ENCODE measurements around the gene ITGB3. TPM values are rescaled to one million over a fixed set of nuclear protein-coding genes. Genes with fewer than 3 reads are reported as not detected.
A peak's percentile ranks its signal among the peaks of the same experiment; 100 is the strongest.

Gene ITGB3
- total RNA-seq, 1 donor from 2014 or later: not detected

- H3K36me3 Mint-ChIP-seq (ENCODE audit: low read depth): no peaks in the 10 kb centered on the region
- DNase-seq (ENCODE audit: low spot score): no peak
- H3K27ac Mint-ChIP-seq: no peak overlapping the region
- no peak overlapping the region for H3K4me3 Mint-ChIP-seq (ENCODE audit: low read depth)
- peaks cover 9% of the 10 kb centered on the region for H3K27me3 Mint-ChIP-seq (ENCODE audit: low read depth)
- intact Hi-C loops (cut with micrococcal nuclease): no loop called here
- peaks cover 9% of the 10 kb centered on the region for H3K4me1 Mint-ChIP-seq (ENCODE audit: low read depth)
- H3K9me3 Mint-ChIP-seq: no peaks in the 10 kb centered on the region
Observed at GRCh38 chr17:47289302-47289701, 35.7 kb downstream of the ITGB3 start.

GRCh38 chr17:47290870-47291241 is 37.2 kb downstream of the ITGB3 start:
- Mint-ChIP-seq H3K36me3 (ENCODE audit: low read depth) (no peaks in the 10 kb centered on the region), H3K4me3 (ENCODE audit: low read depth) (no peak overlapping the region), H3K27me3 (ENCODE audit: low read depth) (peaks cover 7% of the 10 kb centered on the region), H3K27ac (no peak overlapping the region), H3K4me1 (ENCODE audit: low read depth) (peaks cover 9% of the 10 kb centered on the region), H3K9me3 (no peaks in the 10 kb centered on the region)
- intact Hi-C loops (cut with micrococcal nuclease): no loop called here
- no peak for DNase-seq (ENCODE audit: low spot score)

- Mint-ChIP-seq H3K27ac (no peak overlapping the region), H3K4me1 (ENCODE audit: low read depth) (peaks cover 6% of the 10 kb centered on the region), H3K36me3 (ENCODE audit: low read depth) (no peaks in the 10 kb centered on the region), H3K27me3 (ENCODE audit: low read depth) (peaks cover 7% of the 10 kb centered on the region), H3K9me3 (no peaks in the 10 kb centered on the region), H3K4me3 (ENCODE audit: low read depth) (no peak overlapping the region)
- DNase-seq (ENCODE audit: low spot score): no peak
- intact Hi-C loops (cut with micrococcal nuclease): no loop called here
Observed at GRCh38 chr17:47291242-47291873, 37.7 kb downstream of the ITGB3 start.

- intact Hi-C loops (cut with micrococcal nuclease): no loop called here
- no peak overlapping the region for H3K27ac Mint-ChIP-seq
Observed at GRCh38 chr17:47292206-47292605, 38.6 kb downstream of the ITGB3 start.

GRCh38 chr17:47295037-47295873 is 41.6 kb downstream of the ITGB3 start:
- no peaks in the 10 kb centered on the region for H3K9me3 Mint-ChIP-seq
- DNase-seq (ENCODE audit: low spot score): no peak
- no peaks in the 10 kb centered on the region for H3K36me3 Mint-ChIP-seq (ENCODE audit: low read depth)
- peaks cover 2% of the 10 kb centered on the region for H3K4me1 Mint-ChIP-seq (ENCODE audit: low read depth)
- intact Hi-C loops (cut with micrococcal nuclease): no loop called here
- peaks cover 7% of the 10 kb centered on the region for H3K27me3 Mint-ChIP-seq (ENCODE audit: low read depth)
- no peak overlapping the region for H3K27ac Mint-ChIP-seq
- H3K4me3 Mint-ChIP-seq (ENCODE audit: low read depth): no peak overlapping the region

More at GRCh38 chr17:47292206-47292605, 38.6 kb downstream of the ITGB3 start:
- Mint-ChIP-seq H3K4me1 (ENCODE audit: low read depth) (no peaks in the 10 kb centered on the region), H3K36me3 (ENCODE audit: low read depth) (no peaks in the 10 kb centered on the region), H3K9me3 (no peaks in the 10 kb centered on the region), H3K4me3 (ENCODE audit: low read depth) (no peak overlapping the region), H3K27me3 (ENCODE audit: low read depth) (peaks cover 7% of the 10 kb centered on the region)
- DNase-seq (ENCODE audit: low spot score): no peak

- DNase-seq (ENCODE audit: low spot score): no peak
- Mint-ChIP-seq H3K27ac (no peak overlapping the region), H3K4me3 (ENCODE audit: low read depth) (no peak overlapping the region), H3K36me3 (ENCODE audit: low read depth) (no peaks in the 10 kb centered on the region), H3K27me3 (ENCODE audit: low read depth) (peaks cover 7% of the 10 kb centered on the region), H3K4me1 (ENCODE audit: low read depth) (peaks cover 6% of the 10 kb centered on the region), H3K9me3 (no peaks in the 10 kb centered on the region)
- intact Hi-C loops (cut with micrococcal nuclease): no loop called here
Observed at GRCh38 chr17:47295874-47296255, 42.2 kb downstream of the ITGB3 start.

GRCh38 chr17:47297661-47298400 is 44.2 kb downstream of the ITGB3 start:
- H3K27ac Mint-ChIP-seq: no peak overlapping the region
- intact Hi-C loops (cut with micrococcal nuclease): no loop called here

GRCh38 chr17:47298712-47299111 is 45.1 kb downstream of the ITGB3 start:
- Mint-ChIP-seq H3K27me3 (ENCODE audit: low read depth) (peaks cover 2% of the 10 kb centered on the region), H3K9me3 (no peaks in the 10 kb centered on the region), H3K4me1 (ENCODE audit: low read depth) (peaks cover 16% of the 10 kb centered on the region), H3K27ac (no peak overlapping the region), H3K36me3 (ENCODE audit: low read depth) (no peaks in the 10 kb centered on the region), H3K4me3 (ENCODE audit: low read depth) (no peak overlapping the region)
- intact Hi-C loops (cut with micrococcal nuclease): no loop called here
- DNase-seq (ENCODE audit: low spot score): no peak

More at GRCh38 chr17:47297661-47298400, 44.2 kb downstream of the ITGB3 start:
- no peak overlapping the region for H3K4me3 Mint-ChIP-seq (ENCODE audit: low read depth)
- no peak for DNase-seq (ENCODE audit: low spot score)
- H3K4me1 Mint-ChIP-seq (ENCODE audit: low read depth): peaks cover 16% of the 10 kb centered on the region
- no peaks in the 10 kb centered on the region for H3K9me3 Mint-ChIP-seq
- H3K27me3 Mint-ChIP-seq (ENCODE audit: low read depth): peaks cover 2% of the 10 kb centered on the region
- H3K36me3 Mint-ChIP-seq (ENCODE audit: low read depth): no peaks in the 10 kb centered on the region

- Mint-ChIP-seq H3K27ac (no peak overlapping the region), H3K36me3 (ENCODE audit: low read depth) (no peaks in the 10 kb centered on the region), H3K9me3 (no peaks in the 10 kb centered on the region), H3K4me1 (ENCODE audit: low read depth) (peaks cover 16% of the 10 kb centered on the region), H3K4me3 (ENCODE audit: low read depth) (no peak overlapping the region), H3K27me3 (ENCODE audit: low read depth) (no peaks in the 10 kb centered on the region)
- DNase-seq (ENCODE audit: low spot score): no peak
- intact Hi-C loops (cut with micrococcal nuclease): no loop called here
Observed at GRCh38 chr17:47299239-47299910, 45.7 kb downstream of the ITGB3 start.

GRCh38 chr17:47300718-47301117 is 47.1 kb downstream of the ITGB3 start:
- Mint-ChIP-seq H3K9me3 (no peaks in the 10 kb centered on the region), H3K27ac (no peak overlapping the region), H3K4me1 (ENCODE audit: low read depth) (peaks cover 23% of the 10 kb centered on the region)

GRCh38 chr17:47301161-47301560 is 47.5 kb downstream of the ITGB3 start:
- peaks cover 24% of the 10 kb centered on the region for H3K4me1 Mint-ChIP-seq (ENCODE audit: low read depth)
- intact Hi-C loops (cut with micrococcal nuclease): loop anchor here (2.0 to 5.0 kb wide), 2 partner anchors 42 to 69 kb away; no protein-coding TSS in a partner anchor
- no peaks in the 10 kb centered on the region for H3K27me3 Mint-ChIP-seq (ENCODE audit: low read depth)
- DNase-seq (ENCODE audit: low spot score): peak; percentile 33
- no peaks in the 10 kb centered on the region for H3K9me3 Mint-ChIP-seq
- H3K4me3 Mint-ChIP-seq (ENCODE audit: low read depth): no peak overlapping the region
- H3K36me3 Mint-ChIP-seq (ENCODE audit: low read depth): no peaks in the 10 kb centered on the region
- H3K27ac Mint-ChIP-seq: peak overlapping the region; percentile 9

More at GRCh38 chr17:47300718-47301117, 47.1 kb downstream of the ITGB3 start:
- intact Hi-C loops (cut with micrococcal nuclease): loop anchor here (2.0 to 5.0 kb wide), 2 partner anchors 42 to 68 kb away; no protein-coding TSS in a partner anchor
- Mint-ChIP-seq H3K4me3 (ENCODE audit: low read depth) (no peak overlapping the region), H3K36me3 (ENCODE audit: low read depth) (no peaks in the 10 kb centered on the region), H3K27me3 (ENCODE audit: low read depth) (no peaks in the 10 kb centered on the region)
- DNase-seq (ENCODE audit: low spot score): no peak

GRCh38 chr17:47301831-47302230 is 48.2 kb downstream of the ITGB3 start:
- Mint-ChIP-seq H3K36me3 (ENCODE audit: low read depth) (no peaks in the 10 kb centered on the region), H3K4me1 (ENCODE audit: low read depth) (peaks cover 25% of the 10 kb centered on the region), H3K9me3 (no peaks in the 10 kb centered on the region), H3K27ac (no peak overlapping the region), H3K4me3 (ENCODE audit: low read depth) (no peak overlapping the region), H3K27me3 (ENCODE audit: low read depth) (no peaks in the 10 kb centered on the region)
- DNase-seq (ENCODE audit: low spot score): no peak
- intact Hi-C loops (cut with micrococcal nuclease): loop anchor here (2.0 to 5.0 kb wide), 2 partner anchors 43 to 70 kb away; no protein-coding TSS in a partner anchor
